ENCODE results near the gene WDR20. TPM values are rescaled to one million over a fixed set of nuclear protein-coding genes. Genes with fewer than 3 reads are reported as not detected.
"Not testable (repeated sequence)": the region's sequence is repeated elsewhere in the genome, so short reads cannot be mapped to it uniquely, and the experiment has no call there.

WDR20 gene
- total RNA-seq, 4 donors from 2014 or later, result 15.0 to 26.7 (median 18.3) TPM

- TF ChIP-seq POLR2A (IDR thresholded peaks at IDR 0.05), result no peak
- no peak for TF ChIP-seq EP300 (IDR thresholded peaks at IDR 0.05)
- TF ChIP-seq, protein P1, sequence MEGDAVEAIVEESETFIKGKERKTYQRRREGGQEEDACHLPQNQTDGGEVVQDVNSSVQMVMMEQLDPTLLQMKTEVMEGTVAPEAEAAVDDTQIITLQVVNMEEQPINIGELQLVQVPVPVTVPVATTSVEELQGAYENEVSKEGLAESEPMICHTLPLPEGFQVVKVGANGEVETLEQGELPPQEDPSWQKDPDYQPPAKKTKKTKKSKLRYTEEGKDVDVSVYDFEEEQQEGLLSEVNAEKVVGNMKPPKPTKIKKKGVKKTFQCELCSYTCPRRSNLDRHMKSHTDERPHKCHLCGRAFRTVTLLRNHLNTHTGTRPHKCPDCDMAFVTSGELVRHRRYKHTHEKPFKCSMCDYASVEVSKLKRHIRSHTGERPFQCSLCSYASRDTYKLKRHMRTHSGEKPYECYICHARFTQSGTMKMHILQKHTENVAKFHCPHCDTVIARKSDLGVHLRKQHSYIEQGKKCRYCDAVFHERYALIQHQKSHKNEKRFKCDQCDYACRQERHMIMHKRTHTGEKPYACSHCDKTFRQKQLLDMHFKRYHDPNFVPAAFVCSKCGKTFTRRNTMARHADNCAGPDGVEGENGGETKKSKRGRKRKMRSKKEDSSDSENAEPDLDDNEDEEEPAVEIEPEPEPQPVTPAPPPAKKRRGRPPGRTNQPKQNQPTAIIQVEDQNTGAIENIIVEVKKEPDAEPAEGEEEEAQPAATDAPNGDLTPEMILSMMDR (IDR thresholded peaks at IDR 0.05), result no peak
- WGBS, 2 donors, result 81 to 91% methylated on average over 4 of the region's 4 CpGs
- H3K36me3 ChIP-seq, result no peaks in the 10 kb centered on the region
- no peaks in the 10 kb centered on the region for H3K27me3 ChIP-seq
- peaks cover 0 to 33% (median 0%) of the 10 kb centered on the region in 4 donors for H3K4me1 ChIP-seq
- DNase-seq (ENCODE audit: low spot score in 2 of 2), result no peak
- H3K27ac ChIP-seq, result no peak overlapping the region
- no peaks in the 10 kb centered on the region for H3K9me3 ChIP-seq
- no peak overlapping the region for H3K4me3 ChIP-seq
Measured at GRCh38 chr14:102164965-102165364, 25.3 kb downstream of the WDR20 start.

DNA sequence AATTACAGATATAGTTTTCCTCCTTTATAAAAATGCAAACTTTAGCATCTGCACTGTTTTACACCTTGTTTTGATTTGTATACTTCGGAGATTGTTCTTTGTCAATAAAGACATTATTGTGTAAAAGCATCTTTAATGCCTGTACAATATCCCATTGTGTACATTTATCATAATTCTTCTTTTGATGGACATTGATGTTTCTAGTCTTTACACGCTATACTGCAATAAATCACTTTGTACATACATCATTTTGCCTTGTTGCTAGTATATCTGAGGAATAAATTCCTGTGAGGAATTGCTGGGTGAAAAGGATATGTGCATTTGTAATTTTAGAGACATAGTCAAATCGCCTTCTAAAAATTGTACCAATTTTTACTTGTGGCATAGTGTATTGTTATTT lies 30.4 kb downstream of the WDR20 start:
- Histone ChIP-seq H3K9me3 (no peaks in the 10 kb centered on the region), H3K36me3 (no peaks in the 10 kb centered on the region), H3K4me1 (peaks cover 0 to 33% (median 0%) of the 10 kb centered on the region in 4 donors), H3K4me3 (no peak overlapping the region), H3K27me3 (no peaks in the 10 kb centered on the region), H3K27ac (no peak overlapping the region)
- no peak for DNase-seq (ENCODE audit: low spot score in 2 of 2)
- 57 to 71% methylated on average over 3 of the region's 3 CpGs for WGBS, 2 donors
- TF ChIP-seq EP300 (IDR thresholded peaks at IDR 0.05) (no peak), POLR2A (IDR thresholded peaks at IDR 0.05) (no peak)
- TF ChIP-seq, protein P1 (IDR thresholded peaks at IDR 0.05), result no peak

DNA sequence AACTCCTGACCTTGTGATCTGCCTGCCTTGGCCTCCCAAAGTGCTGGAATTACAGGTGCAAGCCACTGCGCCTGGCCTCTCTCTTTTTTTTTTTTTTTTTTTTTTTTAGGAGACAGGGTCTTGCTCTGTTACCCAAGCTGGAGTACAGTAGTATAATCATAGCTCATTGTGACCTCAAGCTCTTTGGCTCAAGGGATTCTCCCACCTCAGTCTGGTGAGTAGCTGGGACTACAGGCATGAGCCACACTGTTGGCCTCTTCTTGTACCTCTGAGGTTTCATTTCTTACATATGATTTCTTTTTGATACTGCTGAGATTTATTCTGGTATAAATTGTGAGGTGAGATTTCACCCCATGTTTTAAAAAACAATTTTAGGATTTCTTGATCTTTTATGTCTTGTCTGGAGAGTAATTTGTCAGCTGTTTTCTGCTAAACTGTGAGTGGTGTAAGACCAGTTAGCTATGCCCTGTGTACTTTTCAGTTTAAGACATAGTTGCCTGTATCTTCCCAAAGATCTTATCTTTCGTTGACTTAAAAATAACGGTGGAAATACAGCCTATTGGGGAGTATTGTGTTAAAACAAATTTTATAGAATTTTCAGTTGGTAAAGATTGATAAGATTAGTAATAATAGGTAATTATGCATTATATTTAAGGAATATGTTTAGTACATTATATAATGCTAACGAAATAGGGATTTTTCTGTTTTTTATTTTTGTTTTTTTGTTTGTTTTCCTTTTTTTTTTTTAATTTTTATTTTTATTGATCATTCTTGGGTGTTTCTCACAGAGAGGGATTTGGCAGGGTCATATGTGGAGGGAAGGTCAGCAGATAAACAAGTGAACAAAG lies 31.7 kb downstream of the WDR20 start:
- no peaks in the 10 kb centered on the region for H3K9me3 ChIP-seq
- no peaks in the 10 kb centered on the region for H3K27me3 ChIP-seq
- H3K36me3 ChIP-seq, result no peaks in the 10 kb centered on the region
- no peak for DNase-seq (ENCODE audit: low spot score in 2 of 2)
- H3K4me1 ChIP-seq, result peaks cover 0 to 26% (median 0%) of the 10 kb centered on the region in 4 donors
- TF ChIP-seq POLR2A (IDR thresholded peaks at IDR 0.05) (no peak), EP300 (IDR thresholded peaks at IDR 0.05) (no peak)
- TF ChIP-seq, protein P1 (IDR thresholded peaks at IDR 0.05), result no peak
- no peak overlapping the region for H3K4me3 ChIP-seq
- no peak overlapping the region for H3K27ac ChIP-seq
- 76 to 78% methylated on average over 4 of the region's 4 CpGs for WGBS, 2 donors

GRCh38 chr14:102172021-102172272 lies 32.2 kb downstream of the WDR20 start:
- DNase-seq (ENCODE audit: low spot score in 2 of 2); H3K9me3 ChIP-seq; H3K27ac ChIP-seq; H3K4me3 ChIP-seq; H3K36me3 ChIP-seq; H3K27me3 ChIP-seq: not testable (repeated sequence)
- WGBS, 2 donors, result 58 to 60% methylated on average over 1 to 2 of the region's 2 CpGs
- peaks cover 0 to 26% (median 0%) of the 10 kb centered on the region in 4 donors for H3K4me1 ChIP-seq

DNA sequence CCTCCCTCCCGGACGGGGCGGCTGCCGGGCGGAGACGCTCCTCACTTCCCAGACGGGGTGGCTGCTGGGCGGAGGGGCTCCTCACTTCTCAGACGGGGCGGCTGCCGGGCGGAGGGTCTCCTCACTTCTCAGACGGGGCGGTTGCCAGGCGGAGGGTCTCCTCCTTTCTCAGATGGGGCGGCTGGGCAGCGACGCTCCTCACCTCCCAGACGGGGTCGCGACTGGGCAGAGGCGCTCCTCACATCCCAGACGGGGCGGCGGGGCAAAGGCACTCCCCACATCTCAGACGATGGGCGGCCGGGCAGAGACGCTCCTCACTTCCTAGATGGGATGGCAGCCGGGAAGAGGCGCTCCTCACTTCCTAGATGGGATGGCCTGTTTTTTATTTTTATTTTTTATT lies 33.0 kb downstream of the WDR20 start:
- not testable (repeated sequence) for H3K4me3 ChIP-seq; H3K36me3 ChIP-seq; DNase-seq (ENCODE audit: low spot score in 2 of 2); H3K27me3 ChIP-seq; H3K9me3 ChIP-seq; H3K27ac ChIP-seq
- H3K4me1 ChIP-seq, result peaks cover 0 to 28% (median 0%) of the 10 kb centered on the region in 4 donors
- WGBS, 2 donors, result 97% methylated on average over 7 to 15 of the region's 31 CpGs

- Histone ChIP-seq H3K36me3 (peaks cover 0 to 4% (median 0%) of the 10 kb centered on the region in 3 donors), H3K27me3 (no peaks in the 10 kb centered on the region), H3K4me1 (peaks cover 0 to 8% (median 5%) of the 10 kb centered on the region in 4 donors), H3K27ac (no peak overlapping the region), H3K4me3 (no peak overlapping the region), H3K9me3 (no peaks in the 10 kb centered on the region)
- TF ChIP-seq EP300 (IDR thresholded peaks at IDR 0.05), result no peak
- TF ChIP-seq, protein P1 (IDR thresholded peaks at IDR 0.05), result no peak
- no peak for TF ChIP-seq POLR2A (IDR thresholded peaks at IDR 0.05)
- DNase-seq (ENCODE audit: low spot score in 2 of 2), result no peak
- WGBS, 2 donors, result 78 to 79% methylated on average over 4 of the region's 4 CpGs
Measured at GRCh38 chr14:102177161-102177560, 37.5 kb downstream of the WDR20 start.
